C4-2B (cell line): Measurements from ENCODE around the gene SPATA24.

Experiments
- H3K27ac ChIP-seq: fragments of 450-650 bp; 2 replicates; pipeline ENCODE4 v1.5.1; 2017
- CTCF ChIP-seq: fragments of 450-650 bp; conservative IDR thresholded peaks from 2 replicates; pipeline ENCODE4 v1.5.1; 2017; ENCODE audit warnings: mild to moderate bottlenecking
- ZFX ChIP-seq: fragments of 450-650 bp; IDR thresholded peaks from 2 replicates; pipeline ENCODE4 v1.6.1; 2017

The SPATA24 gene

GRCh38 chr5:139407517-139407916 lies 3.6 kb upstream of the SPATA24 start:
- no peak overlapping the region for H3K27ac ChIP-seq
- no peak for TF ChIP-seq ZFX
- no peak for TF ChIP-seq CTCF

GRCh38 chr5:139406963-139407362 lies 3.1 kb upstream of the SPATA24 start:
- no peak for TF ChIP-seq ZFX
- no peak for TF ChIP-seq CTCF
- H3K27ac ChIP-seq: no peak overlapping the region

- H3K27ac ChIP-seq: peak overlapping the region; percentile 72
- TF ChIP-seq ZFX: no peak
- TF ChIP-seq CTCF: no peak
Observed at GRCh38 chr5:139404484-139404840, 573 bp upstream of the SPATA24 start.

DNA sequence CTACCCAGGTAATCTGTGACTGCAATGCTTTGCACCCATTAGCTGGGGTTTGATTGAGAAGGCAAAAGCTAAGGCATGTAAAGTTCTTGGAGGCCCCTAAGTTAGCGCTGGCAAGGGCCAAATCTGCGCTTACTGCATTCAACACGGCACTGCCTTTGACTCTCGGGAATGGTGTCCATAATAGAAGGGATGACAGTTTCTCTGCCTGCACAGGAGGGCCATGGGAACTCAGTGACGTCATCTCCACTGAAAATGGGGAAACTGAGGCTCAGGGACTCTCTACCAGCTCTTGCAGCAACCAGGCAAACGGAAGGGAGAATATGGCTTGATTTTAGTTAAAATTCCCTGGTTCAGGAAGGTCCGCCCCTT lies 487 bp downstream of the SPATA24 start:
- H3K27ac ChIP-seq: peak overlapping the region; percentile 72
- no peak for TF ChIP-seq ZFX
- TF ChIP-seq CTCF: no peak

DNA sequence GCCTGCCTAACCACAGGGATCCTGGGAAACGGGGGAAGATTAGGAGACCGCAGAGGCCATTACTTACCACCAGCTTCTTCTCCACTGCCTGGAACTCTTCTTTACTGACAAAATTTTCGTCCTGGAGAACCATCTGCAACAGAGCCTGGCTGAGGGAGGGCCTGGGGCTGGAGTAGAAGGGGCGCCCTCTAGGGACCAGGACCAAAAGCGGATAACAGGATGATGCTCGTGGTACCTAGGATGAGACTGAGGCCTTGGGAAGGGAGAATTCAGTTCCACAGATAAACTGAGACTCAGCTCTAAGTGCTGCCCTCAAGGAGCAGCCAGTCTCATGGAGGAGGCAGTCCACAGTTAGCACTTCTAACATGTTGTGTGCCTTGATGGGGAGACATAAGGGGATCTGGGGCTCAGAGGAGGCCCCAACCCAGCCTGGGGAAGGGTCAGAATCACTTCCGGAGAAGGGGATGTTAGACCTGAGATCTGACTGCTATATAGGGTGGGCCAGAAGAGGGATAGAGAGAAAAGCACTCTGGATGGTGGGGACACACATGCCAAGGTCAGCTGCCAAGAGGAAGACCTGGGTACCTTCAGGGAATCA lies 1.2 kb downstream of the SPATA24 start:
- TF ChIP-seq ZFX: no peak
- peak; percentile 72 for TF ChIP-seq CTCF
- peak overlapping the region; percentile 72 for H3K27ac ChIP-seq

- H3K27ac ChIP-seq: no peak overlapping the region
- TF ChIP-seq CTCF (no peak), ZFX (no peak)
Observed at GRCh38 chr5:139401546-139401945, 2.3 kb downstream of the SPATA24 start.

DNA sequence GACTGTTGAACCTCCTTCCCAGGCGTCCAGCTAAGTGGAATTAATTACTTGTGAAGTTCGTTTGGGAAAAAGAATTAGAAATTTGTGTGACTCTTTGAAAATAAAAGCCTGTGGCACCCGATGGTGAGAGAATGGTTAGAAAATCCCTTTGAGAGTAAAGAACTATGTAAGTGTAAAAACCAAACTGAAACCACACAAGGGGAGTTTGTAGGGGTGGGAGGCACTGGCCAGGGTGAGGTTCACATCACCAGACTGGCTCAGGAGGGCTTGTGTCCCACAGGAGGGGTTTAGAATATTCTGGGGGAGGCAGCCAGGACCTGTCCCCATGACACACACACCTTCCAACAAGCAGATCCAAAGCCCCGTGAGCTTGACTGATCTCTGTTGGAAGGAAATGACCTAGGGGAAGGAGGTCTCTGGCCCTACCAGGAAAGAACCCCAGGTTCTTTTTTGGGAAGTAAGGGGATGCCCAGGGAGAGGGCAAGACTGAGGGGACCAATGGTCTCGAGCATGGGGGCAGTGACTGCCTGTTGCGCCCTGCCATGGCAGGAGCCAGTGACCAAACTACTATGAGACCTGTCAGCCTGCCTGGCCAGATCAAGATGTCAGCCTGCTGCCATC lies 4.3 kb downstream of the SPATA24 start:
- no peak for TF ChIP-seq CTCF
- TF ChIP-seq ZFX: no peak
- H3K27ac ChIP-seq: no peak overlapping the region
